Gastroesophageal sphincter (tissue), 3 donors: Measurements from ENCODE around the gene C20orf202.

Experiments used
- CTCF ChIP-seq, 4 experiments: fragments of 200-600 bp in 2 of 4; fragments of 450-650 bp in 2 of 4; sonication (generic) in 1 of 4; IDR thresholded peaks; one replicate each; pipeline ENCODE4 v1.5.1; 2017 to 2019; ENCODE audit warnings: antibody characterized with exemption in 4 of 4, mild to moderate bottlenecking in 2 of 4, moderate library complexity in 2 of 4
- EP300 ChIP-seq: sonication (generic); formaldehyde crosslinking; IDR thresholded peaks from one replicate; pipeline ENCODE4 v1.6.1; 2017; ENCODE audit warnings: antibody characterized with exemption, mild to moderate bottlenecking
- POLR2A ChIP-seq, 2 donors: fragments of 450-650 bp; IDR thresholded peaks; one replicate each; pipeline ENCODE4 v1.6.1; 2017; ENCODE audit warnings: antibody characterized with exemption in 2 of 2, mild to moderate bottlenecking in 2 of 2, moderate library complexity in 1 of 2
- POLR2AphosphoS5 ChIP-seq: sonication (generic); formaldehyde crosslinking; IDR thresholded peaks from one replicate; pipeline ENCODE4 v1.6.1; 2017; ENCODE audit warnings: antibody characterized with exemption

- TF ChIP-seq POLR2A (IDR thresholded peaks at IDR 0.05) (no peak), CTCF (IDR thresholded peaks at IDR 0.05) (no peak), EP300 (no peak), POLR2AphosphoS5 (no peak)
Observed at GRCh38 chr20:1242530-1242929, 39.3 kb downstream of the C20orf202 start.
